Endothelial cell of umbilical vein (primary cell): ENCODE results near the gene PDE4C. TPM values are rescaled to one million over a fixed set of nuclear protein-coding genes. Genes with fewer than 3 reads are reported as not detected.

Experiments
- BruUV-seq: library from RNA; stranded (reverse); fragments of 400-500 nt; replicated peaks from 2 replicates; lab custom pipeline; 2021; lab: Mats Ljungman, UMichigan
- CTCF ChIA-PET: fragments of 300-600, 350-600 bp; sonication (Branson Sonifier 250); formaldehyde crosslinking; loops from one replicate; lab custom pipeline; 2021; ENCODE audit warnings: antibody characterized with exemption, inconsistent platforms; lab: Charles Lee
- POLR2A ChIA-PET: fragments of 300-600, 350-600 bp; sonication (Branson Sonifier 250); formaldehyde crosslinking; loops from one replicate; lab custom pipeline; 2021; ENCODE audit warnings: antibody characterized with exemption, inconsistent platforms; lab: Charles Lee
- DNase-seq: peaks from one replicate; pipeline ENCODE4 v3.0.0-alpha.2; 2011; ENCODE audit warnings: low read depth, low spot score
- FAIRE-seq: peaks from 2 replicates; lab custom pipeline; 2011; peaks lifted over from hg19 to GRCh38; lab: Jason Lieb, UNC
- H2AFZ ChIP-seq: 2 replicates; pipeline ENCODE4 v1.6.0; 2012; ENCODE audit warnings: low read depth, low read length, control low read depth, inconsistent platforms
- H3K27ac ChIP-seq: 2 replicates; pipeline ENCODE4 v1.5.1; 2011; ENCODE audit warnings: low read depth, mild to moderate bottlenecking, control low read depth, low read length, moderate library complexity; ENCODE audit not compliant: insufficient read depth
- H3K27me3 ChIP-seq, 2 experiments: 2 replicates each; pipeline versions ENCODE4 v1.6.0 to v1.6.1; 2011; ENCODE audit warnings: low read length in 2 of 2, mixed read lengths in 1 of 2; ENCODE audit not compliant: control insufficient read depth in 2 of 2, insufficient read depth in 2 of 2
- H3K36me3 ChIP-seq, 2 experiments: 2 replicates in 1 of 2; 3 replicates in 1 of 2; pipeline ENCODE4 v1.5.1; 2011; ENCODE audit warnings: low read length in 2 of 2, mild to moderate bottlenecking in 1 of 2, moderate library complexity in 1 of 2; ENCODE audit not compliant: control insufficient read depth in 2 of 2, insufficient read depth in 2 of 2; ENCODE audit errors: extremely low read depth in 1 of 2
- H3K4me1 ChIP-seq: 3 replicates; pipeline ENCODE4 v1.5.1; 2011; ENCODE audit warnings: mild to moderate bottlenecking, low read length; ENCODE audit not compliant: control insufficient read depth, insufficient read depth; ENCODE audit errors: extremely low read depth
- H3K4me2 ChIP-seq: 2 replicates; pipeline ENCODE4 v1.6.1; 2011; ENCODE audit warnings: low read length, control low read depth, mixed read lengths; ENCODE audit not compliant: insufficient read depth
- H3K4me3 ChIP-seq, 3 experiments: fragments of 200-600 bp in 1 of 3; sonication (generic), shearing (Covaris generic) in 1 of 3; replicated peaks in 1 of 3; 2 replicates each; pipeline ENCODE4 v1.5.1; 2011 to 2016; ENCODE audit warnings: control low read depth in 3 of 3, low read length in 3 of 3, mild to moderate bottlenecking in 2 of 3, inconsistent platforms in 1 of 3, low read depth in 1 of 3, moderate library complexity in 1 of 3; ENCODE audit not compliant: insufficient read depth in 1 of 3
- H3K79me2 ChIP-seq: 2 replicates; pipeline ENCODE4 v1.6.0; 2012; ENCODE audit warnings: low read length, inconsistent platforms; ENCODE audit not compliant: control insufficient read depth, insufficient read depth
- H3K9ac ChIP-seq: replicated peaks from 2 replicates; pipeline ENCODE3; 2011; ENCODE audit warnings: low read length, control low read depth; ENCODE audit not compliant: insufficient read depth; ENCODE audit errors: extremely low read depth
- H3K9me1 ChIP-seq: replicated peaks from 3 replicates; pipeline ENCODE4 v1.6.0; 2011; ENCODE audit warnings: mild to moderate bottlenecking, low read length; ENCODE audit not compliant: control insufficient read depth, insufficient read depth; ENCODE audit errors: extremely low read depth
- H3K9me3 ChIP-seq: replicated peaks from 2 replicates; pipeline ENCODE4 v1.5.1; 2012; ENCODE audit warnings: low read length, inconsistent platforms; ENCODE audit not compliant: control insufficient read depth, insufficient read depth
- H4K20me1 ChIP-seq: replicated peaks from 2 replicates; pipeline ENCODE3; 2011; ENCODE audit warnings: mild to moderate bottlenecking, low read length; ENCODE audit not compliant: control insufficient read depth, insufficient read depth; ENCODE audit errors: extremely low read depth
- CTCF ChIP-seq, 2 donors: IDR thresholded peaks; 1 replicate in 1 of 2; 2 replicates in 1 of 2; pipeline ENCODE4 v1.5.1; 2011; ENCODE audit warnings: low read length in 2 of 2, mild to moderate bottlenecking in 2 of 2, moderate library complexity in 2 of 2, control low read depth in 1 of 2, inconsistent platforms in 1 of 2, low read depth in 1 of 2; ENCODE audit not compliant: insufficient read depth in 1 of 2; ENCODE audit errors: extremely low read depth in 1 of 2
- EZH2 ChIP-seq: IDR thresholded peaks from 2 replicates; pipeline ENCODE4 v1.6.1; 2012; ENCODE audit warnings: borderline replicate concordance, low read depth, mild to moderate bottlenecking, moderate library complexity, low read length, inconsistent platforms; ENCODE audit not compliant: severe bottlenecking
- FOS ChIP-seq: IDR thresholded peaks from 2 replicates; pipeline ENCODE4 v1.6.1; 2011; ENCODE audit warnings: mild to moderate bottlenecking, low read length, moderate library complexity, borderline replicate concordance; ENCODE audit not compliant: insufficient read depth
- GATA2 ChIP-seq: IDR thresholded peaks from 2 replicates; pipeline ENCODE4 v1.7.0; 2011; ENCODE audit warnings: low read depth, mild to moderate bottlenecking, moderate library complexity, mixed read lengths, low read length; ENCODE audit not compliant: insufficient read length, insufficient read depth
- JUN ChIP-seq: IDR thresholded peaks from 2 replicates; pipeline ENCODE4 v1.6.1; 2011; ENCODE audit warnings: borderline replicate concordance, low read depth; ENCODE audit not compliant: insufficient read length, insufficient read depth
- MAX ChIP-seq: IDR thresholded peaks from 2 replicates; pipeline ENCODE4 v1.6.1; 2011; ENCODE audit not compliant: insufficient read depth, insufficient read length
- MYC ChIP-seq: IDR thresholded peaks from one replicate; pipeline ENCODE4 v1.6.1; 2011; ENCODE audit warnings: mild to moderate bottlenecking, low read depth, low read length
- POLR2A ChIP-seq: IDR thresholded peaks from 2 replicates; pipeline ENCODE4 v1.6.1; 2012; ENCODE audit warnings: low read depth, mild to moderate bottlenecking, control low read depth, low read length
- POLR2AphosphoS5 ChIP-seq: IDR thresholded peaks from 2 replicates; pipeline ENCODE4 v1.6.1; 2012; ENCODE audit warnings: low read depth, mild to moderate bottlenecking, control low read depth, low read length, moderate library complexity; ENCODE audit not compliant: insufficient read depth
- dilution Hi-C: fragments of 300-500 bp; cut with MboI; formaldehyde crosslinking; loops from one replicate; pipeline ENCODE4 v1.15.0; 2019; ENCODE audit warnings: low sequenced_read_pairs; ENCODE audit not compliant: extremely low pct_ligation_motif_present
- intact Hi-C: fragments of 100-400 bp; cut with micrococcal nuclease; formaldehyde crosslinking; loops from one replicate; pipeline ENCODE4 v1.10.0; 2022
- polyA plus RNA-seq, 4 experiments: library from polyadenylated mRNA; depleted of rRNA in 3 of 4; stranded (reverse) in 3 of 4; unstranded in 1 of 4; fragments of >200 nt; gene quantifications; 2 replicates each; pipeline versions ENCODE4 v1.2.1 to v1.2.3, GENCODE V29; 2011 to 2012; ENCODE audit warnings: missing spikeins in 1 of 4
- total RNA-seq: library from RNA; stranded (reverse); gene quantifications from 2 replicates; pipeline ENCODE4 v1.2.3, GENCODE V29; 2021

The PDE4C gene
- total and polyA plus RNA-seq, 2 donors (not counting 3 experiments of a cell fraction or from before 2014, with no cell fraction given): 0.29 to 0.97 TPM

GRCh38 chr19:18197306-18197705, 28.9 kb downstream of the PDE4C start:
- H3K36me3 ChIP-seq: peaks cover 0 to 6% of the 10 kb centered on the region in 2 experiments
- FAIRE-seq (no peak), DNase-seq (no peak)
- H3K9ac ChIP-seq: no peak overlapping the region
- no TSS peak for BruUV-seq
- TF ChIP-seq POLR2AphosphoS5 (no peak), POLR2A (no peak), MYC (no peak), JUN (no peak), EZH2 (no peak), MAX (no peak), CTCF (IDR thresholded peaks at IDR 0.05; ENCODE audit: extremely low read depth in 1 of 2, insufficient read depth in 1 of 2, low read depth in 1 of 2, low read length in 2 of 2) (no peak), FOS (no peak), GATA2 (no peak)
- H2AFZ ChIP-seq: no peak overlapping the region
- no peaks in the 10 kb centered on the region for H3K79me2 ChIP-seq
- H3K9me3 ChIP-seq: no peaks in the 10 kb centered on the region
- dilution Hi-C loops: no loop called here
- peaks cover 11% of the 10 kb centered on the region for H3K4me1 ChIP-seq
- H3K4me3 ChIP-seq: no peak overlapping the region
- POLR2A ChIA-PET: interaction anchor here (2.0 kb wide), 1 partner anchor 84 kb away, joined by 6 read pairs; the partner anchor contains the start of gene JUND
- H3K9me1 ChIP-seq: no peaks in the 10 kb centered on the region
- no peak overlapping the region for H3K27ac ChIP-seq
- H4K20me1 ChIP-seq: no peaks in the 10 kb centered on the region
- CTCF ChIA-PET: interaction anchor here (0.6 to 1.5 kb wide), 5 partner anchors 11 to 870 kb away, joined by 3 to 5 read pairs (median 3); no protein-coding TSS in a partner anchor
- no peak overlapping the region for H3K4me2 ChIP-seq
- no peaks in the 10 kb centered on the region for H3K27me3 ChIP-seq
- intact Hi-C loops: no loop called here
